Endodermal cell (in vitro differentiated cells): ENCODE data around the gene S100P. TPM values are rescaled to one million over a fixed set of nuclear protein-coding genes. Genes with fewer than 3 reads are reported as not detected.
A peak's percentile ranks its signal among the peaks of the same experiment; 100 is the strongest.

Experiments
- DNase-seq: peaks from one replicate; pipeline ENCODE4 v3.0.0-alpha.2; 2017
- H3K27ac ChIP-seq: 2 replicates; pipeline ENCODE4 v1.5.1; 2013; ENCODE audit warnings: mild to moderate bottlenecking, low read depth, low read length, moderate library complexity
- H3K27me3 ChIP-seq: 2 replicates; pipeline ENCODE4 v1.6.1; 2013; ENCODE audit warnings: mild to moderate bottlenecking, low read length, moderate library complexity; ENCODE audit not compliant: insufficient read depth, control insufficient read depth, poor library complexity, severe bottlenecking
- H3K36me3 ChIP-seq: 2 replicates; pipeline ENCODE4 v1.7.0; 2013; ENCODE audit warnings: mild to moderate bottlenecking, low read length, moderate library complexity; ENCODE audit not compliant: control insufficient read depth, insufficient read depth
- H3K4me1 ChIP-seq: one replicate; pipeline ENCODE4 v1.7.0; 2013; ENCODE audit warnings: low read length; ENCODE audit not compliant: control insufficient read depth, insufficient read depth
- H3K4me3 ChIP-seq: 2 replicates; pipeline ENCODE4 v1.5.1; 2013; ENCODE audit warnings: mild to moderate bottlenecking, low read length, moderate library complexity
- H3K9ac ChIP-seq: 2 replicates; pipeline ENCODE4 v1.6.1; 2013; ENCODE audit warnings: mild to moderate bottlenecking, low read length, moderate library complexity; ENCODE audit not compliant: poor library complexity, severe bottlenecking; ENCODE audit errors: extremely low read depth
- H3K9me3 ChIP-seq: 2 replicates; pipeline ENCODE4 v1.6.1; 2013; ENCODE audit warnings: mild to moderate bottlenecking, low read length, moderate library complexity; ENCODE audit not compliant: control insufficient read depth
- H3K27ac Mint-ChIP-seq: 2 replicates; pipeline ENCODE4 v1.8.0; 2020; ENCODE audit warnings: mixed read lengths
- H3K27me3 Mint-ChIP-seq: 2 replicates; pipeline ENCODE4 v1.8.0; 2021; ENCODE audit warnings: mild to moderate bottlenecking, mixed read lengths; ENCODE audit not compliant: insufficient read depth
- H3K36me3 Mint-ChIP-seq: 2 replicates; pipeline ENCODE4 v1.8.0; 2020; ENCODE audit warnings: low read depth, mixed read lengths
- H3K4me1 Mint-ChIP-seq: 2 replicates; pipeline ENCODE4 v1.8.0; 2020; ENCODE audit warnings: mixed read lengths
- H3K4me3 Mint-ChIP-seq: 2 replicates; pipeline ENCODE4 v1.8.0; 2020; ENCODE audit warnings: mild to moderate bottlenecking, moderate library complexity, mixed read lengths
- H3K9me3 Mint-ChIP-seq: 2 replicates; pipeline ENCODE4 v1.8.0; 2020; ENCODE audit warnings: mild to moderate bottlenecking, mixed read lengths
- CTCF ChIP-seq: fragments of 200-600 bp; sonication (generic); conservative IDR thresholded peaks from 2 replicates; pipeline ENCODE4 v1.5.0; 2021; ENCODE audit warnings: antibody characterized with exemption, mild to moderate bottlenecking
- WGBS, 2 experiments: methylation state at CpG; one replicate each; pipeline versions ENCODE4 v1.1.5 to v1.1.7; 2013; ENCODE audit warnings: missing lambda C conversion rate in 2 of 2, mixed read lengths in 1 of 2; ENCODE audit not compliant: insufficient coverage in 1 of 2, insufficient read length in 1 of 2; 5-methylcytosine and 5-hydroxymethylcytosine counted together
- total RNA-seq, 2 donors: library from RNA; stranded (reverse); fragmentation: NEBNext Ultra II Directional in 1 of 2; extraction: Animal tissue kit (Norgen Biotek cat#: 25700) in 1 of 2; gene quantifications; 2 replicates in 1 of 2; 3 replicates in 1 of 2; pipeline ENCODE4 v1.2.1, GENCODE V29; 2021

Gene S100P
- total RNA-seq, 2 donors from 2014 or later, result not detected

DNA sequence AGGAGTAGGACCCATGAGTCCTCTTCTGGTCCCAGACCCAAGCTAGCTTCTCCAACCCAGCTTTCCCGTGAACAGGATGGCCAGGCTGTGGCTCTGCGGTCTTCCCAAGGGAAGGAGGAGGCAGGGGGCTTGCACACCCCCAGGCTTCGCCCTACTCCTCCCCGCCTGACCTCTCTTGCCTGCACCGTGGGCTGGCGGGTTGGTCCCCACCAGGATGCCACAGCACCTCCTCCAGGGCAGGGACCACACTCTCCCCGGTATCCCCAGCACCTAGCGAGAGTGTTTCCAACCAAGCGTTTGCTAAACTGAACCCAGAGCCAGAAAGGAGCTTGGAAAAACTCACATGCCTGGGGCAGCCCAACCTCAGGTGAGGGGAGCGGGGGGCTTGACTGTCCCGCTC, 9.0 kb upstream of the S100P start:
- H3K9me3 ChIP-seq, result peaks cover 19% of the 10 kb centered on the region
- H3K27ac ChIP-seq, result no peak overlapping the region
- no peak overlapping the region for H3K9ac ChIP-seq
- no peaks in the 10 kb centered on the region for H3K4me1 ChIP-seq
- peaks cover 18% of the 10 kb centered on the region for H3K27me3 Mint-ChIP-seq
- peaks cover 8% of the 10 kb centered on the region for H3K4me1 Mint-ChIP-seq
- TF ChIP-seq CTCF, result no peak
- H3K4me3 Mint-ChIP-seq, result no peak overlapping the region
- no peak overlapping the region for H3K27ac Mint-ChIP-seq
- no peaks in the 10 kb centered on the region for H3K36me3 ChIP-seq
- H3K36me3 Mint-ChIP-seq, result peaks cover 7% of the 10 kb centered on the region
- peaks cover 28% of the 10 kb centered on the region for H3K9me3 Mint-ChIP-seq
- WGBS, 2 experiments, result 90 to 94% methylated on average over 6 to 11 of the region's 11 CpGs
- H3K27me3 ChIP-seq, result no peaks in the 10 kb centered on the region
- no peak overlapping the region for H3K4me3 ChIP-seq
- DNase-seq, result no peak

DNA sequence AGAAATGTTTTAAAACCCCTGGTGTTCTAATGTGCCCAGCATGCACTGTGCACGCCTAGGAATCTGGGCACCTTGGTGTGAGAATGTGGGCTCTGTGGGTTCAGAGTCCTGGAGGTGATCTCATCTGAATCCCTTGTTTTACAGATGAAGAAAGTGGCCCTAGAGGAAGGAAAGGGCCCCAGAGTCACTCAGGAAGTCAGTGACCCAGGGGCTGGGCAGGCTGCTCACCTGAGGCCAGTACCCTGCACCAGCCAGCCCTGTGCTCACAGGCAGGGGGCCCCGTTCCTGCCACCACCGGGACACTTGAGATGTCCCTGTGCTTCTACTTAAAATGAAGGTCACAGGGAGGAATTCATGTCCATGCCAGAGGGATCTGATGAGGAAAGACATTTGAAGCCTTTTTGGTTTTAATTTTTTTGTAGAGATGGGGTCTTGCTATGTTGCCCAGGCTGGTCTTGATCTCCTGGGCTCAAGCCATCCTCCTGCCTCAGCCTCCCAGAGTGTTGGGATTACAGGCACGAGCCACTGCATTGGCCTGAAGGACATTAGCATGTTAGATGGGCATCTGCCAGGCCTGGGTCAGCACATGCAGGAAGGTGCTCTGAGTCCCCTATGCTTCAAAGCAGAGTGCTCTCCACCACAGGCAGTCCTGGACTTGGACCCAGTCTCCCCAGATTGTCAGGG, 7.4 kb upstream of the S100P start:
- Histone ChIP-seq H3K36me3 (no peaks in the 10 kb centered on the region), H3K9me3 (peaks cover 19% of the 10 kb centered on the region), H3K4me3 (no peak overlapping the region), H3K27me3 (no peaks in the 10 kb centered on the region), H3K27ac (no peak overlapping the region), H3K9ac (no peak overlapping the region), H3K4me1 (no peaks in the 10 kb centered on the region)
- Mint-ChIP-seq H3K27me3 (peaks cover 18% of the 10 kb centered on the region), H3K4me3 (no peak overlapping the region), H3K27ac (no peak overlapping the region), H3K36me3 (peaks cover 7% of the 10 kb centered on the region), H3K4me1 (peaks cover 8% of the 10 kb centered on the region), H3K9me3 (peaks cover 28% of the 10 kb centered on the region)
- WGBS, 2 experiments, result 90 to 100% methylated on average over 1 to 4 of the region's 4 CpGs
- DNase-seq, result no peak
- TF ChIP-seq CTCF, result no peak

DNA sequence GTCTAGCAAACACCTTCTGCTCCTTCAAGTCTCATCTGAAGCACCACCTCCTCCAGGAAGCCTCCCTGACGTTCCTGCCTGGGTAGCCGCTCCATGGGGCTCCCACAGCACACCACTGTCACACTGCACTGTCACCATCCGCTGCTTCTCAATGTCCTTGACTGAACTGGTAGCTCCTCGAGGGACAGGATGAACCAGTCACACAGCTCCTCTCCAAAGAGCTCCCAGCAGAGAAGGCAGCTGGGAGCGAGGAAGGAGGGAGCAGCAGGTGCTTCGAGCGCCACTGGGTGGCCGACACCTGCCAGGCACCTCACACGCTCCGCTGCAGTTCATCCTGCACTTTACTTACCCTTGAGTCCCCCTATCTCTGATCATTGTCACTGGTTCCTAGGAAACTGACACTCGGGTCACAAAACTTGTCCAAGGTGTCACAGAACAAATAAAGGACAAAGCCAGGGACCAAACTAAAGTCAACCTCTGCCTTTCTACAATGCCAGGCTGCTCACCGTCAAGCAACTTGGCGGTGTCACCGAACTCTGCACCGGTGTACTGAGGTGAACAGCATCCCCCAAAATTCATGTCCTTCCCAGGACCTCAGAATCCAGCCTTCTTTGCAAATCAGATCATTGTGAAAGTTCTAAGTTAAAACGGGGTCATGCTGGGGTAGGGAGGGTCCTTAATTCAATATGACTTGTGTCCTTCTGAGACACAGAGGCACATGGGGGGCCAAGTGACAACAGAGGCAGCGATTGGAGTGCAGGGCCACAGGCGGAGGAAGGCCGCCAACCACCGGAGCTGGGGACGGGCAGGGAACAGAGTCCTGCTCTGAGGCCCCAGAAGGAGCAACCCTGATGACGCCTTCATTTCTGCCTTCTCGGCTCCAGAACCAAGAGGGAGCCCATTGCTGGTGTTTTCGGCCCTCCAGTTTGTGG, 5.5 kb upstream of the S100P start:
- Mint-ChIP-seq H3K27ac (peak overlapping the region; percentile 83), H3K4me3 (no peak overlapping the region), H3K4me1 (peaks cover 8% of the 10 kb centered on the region), H3K36me3 (peaks cover 7% of the 10 kb centered on the region), H3K9me3 (peaks cover 28% of the 10 kb centered on the region), H3K27me3 (peaks cover 18% of the 10 kb centered on the region)
- H3K27me3 ChIP-seq, result no peaks in the 10 kb centered on the region
- H3K9me3 ChIP-seq, result peaks cover 19% of the 10 kb centered on the region
- WGBS, 2 experiments, result 85 to 89% methylated on average over 15 to 24 of the region's 24 CpGs
- no peaks in the 10 kb centered on the region for H3K36me3 ChIP-seq
- no peaks in the 10 kb centered on the region for H3K4me1 ChIP-seq
- peak; percentile 63 for DNase-seq
- peak; percentile 49 for TF ChIP-seq CTCF
- no peak overlapping the region for H3K4me3 ChIP-seq
- H3K9ac ChIP-seq, result no peak overlapping the region
- peak overlapping the region; percentile 54 for H3K27ac ChIP-seq
